HepG2 (cell line): ENCODE measurements around the gene SCMH1. TPM values are rescaled to one million over a fixed set of nuclear protein-coding genes. Genes with fewer than 3 reads are reported as not detected.

Experiments
- AFF4 ChIP-seq: sonication (generic); formaldehyde crosslinking; IDR thresholded peaks from 2 replicates; pipeline ENCODE4 v1.4.0; 2020; ENCODE audit warnings: missing genetic modification reagents
- ATF6 ChIP-seq: sonication (generic); formaldehyde crosslinking; conservative IDR thresholded peaks from 2 replicates; pipeline ENCODE4 v1.4.0; 2020; ENCODE audit warnings: missing genetic modification reagents
- BHLHE40 ChIP-seq: IDR thresholded peaks from 2 replicates; pipeline ENCODE4 v1.6.1; 2011; ENCODE audit warnings: low read length, improper control_type of control experiment
- FOSL2 ChIP-seq: sonication (generic); formaldehyde crosslinking; IDR thresholded peaks from 2 replicates; pipeline ENCODE4 v1.4.0; 2020; ENCODE audit warnings: missing genetic modification reagents
- HOXA3 ChIP-seq: sonication (generic); formaldehyde crosslinking; IDR thresholded peaks from 2 replicates; pipeline ENCODE4 v1.5.0; 2020; ENCODE audit warnings: missing genetic modification reagents
- KDM3A ChIP-seq: IDR thresholded peaks from 2 replicates; pipeline ENCODE4 v1.6.1; 2018; ENCODE audit warnings: low read depth, missing compliant biosample characterization
- LCORL ChIP-seq, 2 experiments: fragments of 450-650 bp in 1 of 2; sonication (generic) in 1 of 2; formaldehyde crosslinking in 1 of 2; IDR thresholded peaks; 2 replicates each; pipeline versions ENCODE4 v1.5.0 to v1.6.1; 2017 to 2020; ENCODE audit warnings: antibody characterized with exemption in 1 of 2, missing genetic modification reagents in 1 of 2
- MXI1 ChIP-seq: IDR thresholded peaks from 3 replicates; pipeline ENCODE4 v1.6.1; 2012; ENCODE audit warnings: low read depth, low read length, inconsistent platforms, borderline replicate concordance
- NBN ChIP-seq: fragments of 450-650 bp; conservative IDR thresholded peaks from 2 replicates; pipeline ENCODE4 v1.6.1; 2017
- PHF20 ChIP-seq: sonication (generic); formaldehyde crosslinking; IDR thresholded peaks from 2 replicates; pipeline ENCODE4 v1.5.0; 2020; ENCODE audit warnings: mild to moderate bottlenecking, missing genetic modification reagents
- PLRG1 ChIP-seq: fragments of 450-650 bp; conservative IDR thresholded peaks from 2 replicates; pipeline ENCODE4 v1.6.1; 2016
- REXO4 ChIP-seq: sonication (generic); formaldehyde crosslinking; IDR thresholded peaks from 2 replicates; pipeline ENCODE4 v1.8.0; 2022; ENCODE audit warnings: missing genetic modification reagents, mild to moderate bottlenecking, borderline replicate concordance
- SSRP1 ChIP-seq: IDR thresholded peaks from 2 replicates; pipeline ENCODE4 v1.6.1; 2016; ENCODE audit warnings: control low read depth
- TBX2 ChIP-seq: sonication (generic); formaldehyde crosslinking; IDR thresholded peaks from 2 replicates; pipeline ENCODE4 v1.5.0; 2020; ENCODE audit warnings: missing genetic modification reagents, mild to moderate bottlenecking, borderline replicate concordance
- TBX3 ChIP-seq: fragments of 450-650 bp; IDR thresholded peaks from 2 replicates; pipeline ENCODE4 v1.6.1; 2017; ENCODE audit warnings: antibody characterized with exemption, mild to moderate bottlenecking, inconsistent platforms, borderline replicate concordance
- THAP11 ChIP-seq: IDR thresholded peaks from 2 replicates; pipeline ENCODE4 v1.6.1; 2016; ENCODE audit warnings: missing biosample characterization, missing genetic modification reagents
- ZBTB2 ChIP-seq: sonication (generic); formaldehyde crosslinking; IDR thresholded peaks from 2 replicates; pipeline ENCODE4 v1.8.0; 2022; ENCODE audit warnings: low read depth, missing genetic modification reagents
- ZBTB8A ChIP-seq: sonication (generic); formaldehyde crosslinking; IDR thresholded peaks from 2 replicates; pipeline ENCODE4 v1.4.0; 2020; ENCODE audit warnings: mild to moderate bottlenecking, low read depth, missing genetic modification reagents, borderline replicate concordance
- ZNF883 ChIP-seq: sonication (generic); formaldehyde crosslinking; IDR thresholded peaks from 2 replicates; pipeline ENCODE4 v1.5.1; 2020; ENCODE audit warnings: mild to moderate bottlenecking, missing genetic modification reagents; ENCODE audit errors: not compliant biosample characterization
- polyA plus RNA-seq, 8 experiments: library from polyadenylated mRNA; depleted of rRNA in 3 of 8; stranded (reverse) in 7 of 8; unstranded in 1 of 8; fragments of >200 nt; fragmentation: Illumina TruSeq in 4 of 8; extraction: Trizol in 4 of 8; gene quantifications; 2 replicates each; pipeline versions ENCODE4 v1.2.1 to v1.2.3, GENCODE V29; 2011 to 2016; ENCODE audit warnings: low read depth in 4 of 8, missing spikeins in 1 of 8, mixed read lengths in 1 of 8; ENCODE audit not compliant: insufficient read depth in 1 of 8
- total RNA-seq, 5 experiments: library from RNA; depleted of rRNA; stranded (reverse); fragments of >200 nt; fragmentation: Illumina TruSeq; extraction: Trizol; gene quantifications; 2 replicates each; pipeline ENCODE4 v1.2.3, GENCODE V29; 2016; ENCODE audit warnings: low read depth in 1 of 5

The SCMH1 gene
- total and polyA plus RNA-seq, 2 of the 13 experiments (the other 11 are each of a cell fraction or from before 2014, with no cell fraction given): 41.8 to 52.6 TPM

- TF ChIP-seq ZBTB8A (CRISPR knock-in tag) (no peak), KDM3A (no peak), NBN (no peak), ZBTB2 (CRISPR knock-in tag) (no peak), REXO4 (CRISPR knock-in tag) (no peak), PHF20 (CRISPR knock-in tag) (no peak), LCORL (IDR thresholded peaks at IDR 0.05) (no peak), LCORL (CRISPR knock-in tag; IDR thresholded peaks at IDR 0.05) (no peak), AFF4 (CRISPR knock-in tag) (no peak), MXI1 (peak; percentile 74; the same call in 2 of the 3 replicates), FOSL2 (peak; percentile 52), ZNF883 (no peak), THAP11 (CRISPR knock-in tag) (no peak), HOXA3 (CRISPR knock-in tag) (0 out of 2 replicates have a peak, but pooled peaks have one; percentile 21), TBX2 (CRISPR knock-in tag) (peak; percentile 48; the same call in 1 of the 2 replicates), SSRP1 (no peak), PLRG1 (no peak), ATF6 (CRISPR knock-in tag) (no peak), BHLHE40 (peak; percentile 78), TBX3 (no peak)
Measured at GRCh38 chr1:41003640-41004220, 238.4 kb downstream of the SCMH1 start (continued).
